HepG2 (cell line): Measurements from ENCODE around the gene PANX1. TPM values are rescaled to one million over a fixed set of nuclear protein-coding genes. Genes with fewer than 3 reads are reported as not detected.

Experiments used
- BRF2 ChIP-seq: sonication (generic); formaldehyde crosslinking; IDR thresholded peaks from 2 replicates; pipeline ENCODE4 v1.8.1; 2022; ENCODE audit warnings: mild to moderate bottlenecking, missing genetic modification reagents
- FOSL2 ChIP-seq: sonication (generic); formaldehyde crosslinking; IDR thresholded peaks from 2 replicates; pipeline ENCODE4 v1.4.0; 2020; ENCODE audit warnings: missing genetic modification reagents
- KAT8 ChIP-seq: IDR thresholded peaks from 2 replicates; pipeline ENCODE4 v1.6.1; 2016; ENCODE audit warnings: missing genetic modification reagents, missing compliant biosample characterization
- MED13 ChIP-seq: sonication (generic); formaldehyde crosslinking; IDR thresholded peaks from 2 replicates; pipeline ENCODE4 v1.5.0; 2020; ENCODE audit warnings: missing genetic modification reagents
- MTF2 ChIP-seq: sonication (generic); formaldehyde crosslinking; IDR thresholded peaks from 2 replicates; pipeline ENCODE4 v1.5.0; 2020; ENCODE audit warnings: missing genetic modification reagents, borderline replicate concordance
- RBFOX2 ChIP-seq: fragments of 200-400 bp; formaldehyde crosslinking; IDR thresholded peaks from 2 replicates; pipeline ENCODE4 v1.6.1; 2017; ENCODE audit warnings: low read depth, mild to moderate bottlenecking, low read length
- SCMH1 ChIP-seq: sonication (generic); formaldehyde crosslinking; IDR thresholded peaks from 2 replicates; pipeline ENCODE4 v1.9.0; 2021; ENCODE audit warnings: missing genetic modification reagents, mild to moderate bottlenecking, borderline replicate concordance
- ZBTB25 ChIP-seq: IDR thresholded peaks from 2 replicates; pipeline ENCODE4 v1.6.1; 2018; ENCODE audit warnings: missing genetic modification reagents
- ZMYM4 ChIP-seq: sonication (generic); formaldehyde crosslinking; IDR thresholded peaks from 2 replicates; pipeline ENCODE4 v1.8.1; 2023; ENCODE audit warnings: mild to moderate bottlenecking, missing genetic modification reagents
- ZNF264 ChIP-seq: sonication (generic); formaldehyde crosslinking; IDR thresholded peaks from 2 replicates; pipeline ENCODE4 v1.4.0; 2020; ENCODE audit warnings: missing genetic modification reagents
- ZNF558 ChIP-seq: sonication (generic); formaldehyde crosslinking; IDR thresholded peaks from 2 replicates; pipeline ENCODE4 v1.9.0; 2022; ENCODE audit warnings: mild to moderate bottlenecking, missing genetic modification reagents, borderline replicate concordance
- ZNF607 ChIP-seq: sonication (generic); formaldehyde crosslinking; IDR thresholded peaks from 2 replicates; pipeline ENCODE4 v1.5.1; 2020; ENCODE audit warnings: missing genetic modification reagents, mild to moderate bottlenecking, borderline replicate concordance
- polyA plus RNA-seq, 8 experiments: library from polyadenylated mRNA; depleted of rRNA in 3 of 8; stranded (reverse) in 7 of 8; unstranded in 1 of 8; fragments of >200 nt; fragmentation: Illumina TruSeq in 4 of 8; extraction: Trizol in 4 of 8; gene quantifications; 2 replicates each; pipeline versions ENCODE4 v1.2.1 to v1.2.3, GENCODE V29; 2011 to 2016; ENCODE audit warnings: low read depth in 4 of 8, missing spikeins in 1 of 8, mixed read lengths in 1 of 8; ENCODE audit not compliant: insufficient read depth in 1 of 8
- total RNA-seq, 5 experiments: library from RNA; depleted of rRNA; stranded (reverse); fragments of >200 nt; fragmentation: Illumina TruSeq; extraction: Trizol; gene quantifications; 2 replicates each; pipeline ENCODE4 v1.2.3, GENCODE V29; 2016; ENCODE audit warnings: low read depth in 1 of 5
- TF ChIP-seq, protein P1 (sequence below): sonication (generic); formaldehyde crosslinking; IDR thresholded peaks from 2 replicates; pipeline ENCODE4 v1.5.0; 2020; ENCODE audit warnings: mild to moderate bottlenecking, missing genetic modification reagents, borderline replicate concordance
- TF ChIP-seq, protein P2 (sequence below): sonication (generic); formaldehyde crosslinking; IDR thresholded peaks from 2 replicates; pipeline ENCODE4 v1.8.0; 2022; ENCODE audit warnings: missing genetic modification reagents, mild to moderate bottlenecking, moderate library complexity, borderline replicate concordance

PANX1 gene
- total and polyA plus RNA-seq, 2 of the 13 experiments (the other 11 are each of a cell fraction or from before 2014, with no cell fraction given) = 8.3 to 24.8 TPM

DNA sequence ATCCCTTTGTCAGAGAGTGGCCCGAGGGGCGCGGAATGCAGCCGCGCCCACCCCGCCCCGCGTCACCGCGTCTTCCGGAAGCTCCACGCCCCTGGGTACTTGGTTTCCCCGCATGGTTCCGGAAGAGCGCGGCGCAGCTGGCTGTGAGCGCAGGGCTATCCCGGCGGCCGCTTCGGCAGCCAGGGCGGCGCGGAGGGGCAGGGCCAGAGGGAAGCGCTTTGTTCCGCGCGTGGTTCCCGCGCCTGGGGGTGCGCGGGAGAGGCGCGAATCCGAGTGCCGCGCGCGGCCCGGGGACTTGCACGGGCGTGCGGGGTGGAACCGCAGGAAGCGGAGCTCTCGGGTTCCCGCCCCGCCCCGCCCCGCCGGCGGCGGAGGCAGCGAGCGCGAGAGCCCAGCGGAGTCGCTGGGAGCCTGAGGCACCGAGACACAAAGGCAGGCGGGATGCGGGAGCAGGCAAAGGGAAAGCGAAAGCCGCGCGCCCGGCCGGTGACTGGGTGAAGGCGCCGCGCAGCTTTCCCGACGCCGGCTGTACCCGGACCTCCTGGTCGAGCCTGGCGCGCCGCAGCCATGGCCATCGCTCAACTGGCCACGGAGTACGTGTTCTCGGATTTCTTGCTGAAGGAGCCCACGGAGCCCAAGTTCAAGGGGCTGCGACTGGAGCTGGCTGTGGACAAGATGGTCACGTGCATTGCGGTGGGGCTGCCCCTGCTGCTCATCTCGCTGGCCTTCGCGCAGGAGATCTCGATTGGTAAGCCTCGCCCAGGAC, at the start of gene PANX1 (continued):
- TF ChIP-seq, protein P1, sequence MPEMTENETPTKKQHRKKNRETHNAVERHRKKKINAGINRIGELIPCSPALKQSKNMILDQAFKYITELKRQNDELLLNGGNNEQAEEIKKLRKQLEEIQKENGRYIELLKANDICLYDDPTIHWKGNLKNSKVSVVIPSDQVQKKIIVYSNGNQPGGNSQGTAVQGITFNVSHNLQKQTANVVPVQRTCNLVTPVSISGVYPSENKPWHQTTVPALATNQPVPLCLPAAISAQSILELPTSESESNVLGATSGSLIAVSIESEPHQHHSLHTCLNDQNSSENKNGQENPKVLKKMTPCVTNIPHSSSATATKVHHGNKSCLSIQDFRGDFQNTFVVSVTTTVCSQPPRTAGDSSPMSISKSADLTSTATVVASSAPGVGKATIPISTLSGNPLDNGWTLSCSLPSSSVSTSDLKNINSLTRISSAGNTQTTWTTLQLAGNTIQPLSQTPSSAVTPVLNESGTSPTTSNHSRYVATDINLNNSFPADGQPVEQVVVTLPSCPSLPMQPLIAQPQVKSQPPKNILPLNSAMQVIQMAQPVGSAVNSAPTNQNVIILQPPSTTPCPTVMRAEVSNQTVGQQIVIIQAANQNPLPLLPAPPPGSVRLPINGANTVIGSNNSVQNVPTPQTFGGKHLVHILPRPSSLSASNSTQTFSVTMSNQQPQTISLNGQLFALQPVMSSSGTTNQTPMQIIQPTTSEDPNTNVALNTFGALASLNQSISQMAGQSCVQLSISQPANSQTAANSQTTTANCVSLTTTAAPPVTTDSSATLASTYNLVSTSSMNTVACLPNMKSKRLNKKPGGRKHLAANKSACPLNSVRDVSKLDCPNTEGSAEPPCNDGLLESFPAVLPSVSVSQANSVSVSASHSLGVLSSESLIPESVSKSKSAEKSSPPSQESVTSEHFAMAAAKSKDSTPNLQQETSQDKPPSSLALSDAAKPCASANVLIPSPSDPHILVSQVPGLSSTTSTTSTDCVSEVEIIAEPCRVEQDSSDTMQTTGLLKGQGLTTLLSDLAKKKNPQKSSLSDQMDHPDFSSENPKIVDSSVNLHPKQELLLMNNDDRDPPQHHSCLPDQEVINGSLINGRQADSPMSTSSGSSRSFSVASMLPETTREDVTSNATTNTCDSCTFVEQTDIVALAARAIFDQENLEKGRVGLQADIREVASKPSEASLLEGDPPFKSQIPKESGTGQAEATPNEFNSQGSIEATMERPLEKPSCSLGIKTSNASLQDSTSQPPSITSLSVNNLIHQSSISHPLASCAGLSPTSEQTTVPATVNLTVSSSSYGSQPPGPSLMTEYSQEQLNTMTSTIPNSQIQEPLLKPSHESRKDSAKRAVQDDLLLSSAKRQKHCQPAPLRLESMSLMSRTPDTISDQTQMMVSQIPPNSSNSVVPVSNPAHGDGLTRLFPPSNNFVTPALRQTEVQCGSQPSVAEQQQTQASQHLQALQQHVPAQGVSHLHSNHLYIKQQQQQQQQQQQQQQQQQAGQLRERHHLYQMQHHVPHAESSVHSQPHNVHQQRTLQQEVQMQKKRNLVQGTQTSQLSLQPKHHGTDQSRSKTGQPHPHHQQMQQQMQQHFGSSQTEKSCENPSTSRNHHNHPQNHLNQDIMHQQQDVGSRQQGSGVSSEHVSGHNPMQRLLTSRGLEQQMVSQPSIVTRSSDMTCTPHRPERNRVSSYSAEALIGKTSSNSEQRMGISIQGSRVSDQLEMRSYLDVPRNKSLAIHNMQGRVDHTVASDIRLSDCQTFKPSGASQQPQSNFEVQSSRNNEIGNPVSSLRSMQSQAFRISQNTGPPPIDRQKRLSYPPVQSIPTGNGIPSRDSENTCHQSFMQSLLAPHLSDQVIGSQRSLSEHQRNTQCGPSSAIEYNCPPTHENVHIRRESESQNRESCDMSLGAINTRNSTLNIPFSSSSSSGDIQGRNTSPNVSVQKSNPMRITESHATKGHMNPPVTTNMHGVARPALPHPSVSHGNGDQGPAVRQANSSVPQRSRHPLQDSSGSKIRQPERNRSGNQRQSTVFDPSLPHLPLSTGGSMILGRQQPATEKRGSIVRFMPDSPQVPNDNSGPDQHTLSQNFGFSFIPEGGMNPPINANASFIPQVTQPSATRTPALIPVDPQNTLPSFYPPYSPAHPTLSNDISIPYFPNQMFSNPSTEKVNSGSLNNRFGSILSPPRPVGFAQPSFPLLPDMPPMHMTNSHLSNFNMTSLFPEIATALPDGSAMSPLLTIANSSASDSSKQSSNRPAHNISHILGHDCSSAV (CRISPR knock-in tag) = 0 out of 2 replicates have a peak, but pooled peaks have one; percentile 82
- TF ChIP-seq ZNF264 (CRISPR knock-in tag) (peak; percentile 53; the same call in 1 of the 2 replicates), MTF2 (CRISPR knock-in tag) (peak; percentile 53; the same call in 1 of the 2 replicates), BRF2 (CRISPR knock-in tag) (0 out of 2 replicates have a peak, but pooled peaks have one; percentile 27), KAT8 (CRISPR knock-in tag) (peak; percentile 87), ZNF558 (CRISPR knock-in tag) (peak; percentile 9; the same call in 1 of the 2 replicates), ZNF607 (peak; percentile 16; the same call in 1 of the 2 replicates), ZMYM4 (CRISPR knock-in tag) (peak; percentile 53), MED13 (CRISPR knock-in tag) (peak; percentile 87), FOSL2 (peak; percentile 21; the same call in 1 of the 2 replicates), RBFOX2 (peak; percentile 94), ZBTB25 (CRISPR knock-in tag) (peak; percentile 12; the same call in 1 of the 2 replicates), SCMH1 (CRISPR knock-in tag) (no peak)
- TF ChIP-seq, protein P2, sequence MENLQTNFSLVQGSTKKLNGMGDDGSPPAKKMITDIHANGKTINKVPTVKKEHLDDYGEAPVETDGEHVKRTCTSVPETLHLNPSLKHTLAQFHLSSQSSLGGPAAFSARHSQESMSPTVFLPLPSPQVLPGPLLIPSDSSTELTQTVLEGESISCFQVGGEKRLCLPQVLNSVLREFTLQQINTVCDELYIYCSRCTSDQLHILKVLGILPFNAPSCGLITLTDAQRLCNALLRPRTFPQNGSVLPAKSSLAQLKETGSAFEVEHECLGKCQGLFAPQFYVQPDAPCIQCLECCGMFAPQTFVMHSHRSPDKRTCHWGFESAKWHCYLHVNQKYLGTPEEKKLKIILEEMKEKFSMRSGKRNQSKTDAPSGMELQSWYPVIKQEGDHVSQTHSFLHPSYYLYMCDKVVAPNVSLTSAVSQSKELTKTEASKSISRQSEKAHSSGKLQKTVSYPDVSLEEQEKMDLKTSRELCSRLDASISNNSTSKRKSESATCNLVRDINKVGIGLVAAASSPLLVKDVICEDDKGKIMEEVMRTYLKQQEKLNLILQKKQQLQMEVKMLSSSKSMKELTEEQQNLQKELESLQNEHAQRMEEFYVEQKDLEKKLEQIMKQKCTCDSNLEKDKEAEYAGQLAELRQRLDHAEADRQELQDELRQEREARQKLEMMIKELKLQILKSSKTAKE (CRISPR knock-in tag) = 0 out of 2 replicates have a peak, but pooled peaks have one; percentile 13
